ENCODE data around the gene TM4SF5.
"Not testable (repeated sequence)": the region's sequence is repeated elsewhere in the genome, so short reads cannot be mapped to it uniquely, and the experiment has no call there.

DNA sequence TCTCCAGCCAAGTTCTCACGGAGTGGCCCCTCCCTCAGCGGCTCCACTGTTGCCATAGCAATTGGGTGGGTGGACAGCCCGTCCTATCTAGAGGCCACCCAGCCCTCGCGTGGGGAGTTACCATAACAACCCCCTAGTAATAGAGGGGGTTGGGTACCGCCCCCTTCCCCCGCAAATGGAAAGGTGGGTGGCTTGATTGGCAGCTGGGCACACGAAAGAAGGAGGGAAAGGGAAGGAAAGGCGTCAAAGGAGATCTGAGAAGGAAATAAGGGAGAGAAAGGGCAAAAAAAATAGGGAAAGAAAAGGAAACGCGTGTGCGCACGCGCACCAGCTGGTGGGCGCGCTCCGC, 61.1 kb downstream of the TM4SF5 start:
- not testable (repeated sequence) for TF ChIP-seq CTCF, POLR2A (IDR thresholded peaks at IDR 0.05)

Measured in uterus (tissue), 2 donors.